BJ (cell line): Measurements from ENCODE around the gene TECR. TPM values are rescaled to one million over a fixed set of nuclear protein-coding genes. Genes with fewer than 3 reads are reported as not detected.

ENCODE experiments used
- CTCF ChIA-PET: fragments of 350-600 bp; formaldehyde crosslinking; extraction: SDS; loops from one replicate; lab custom pipeline; 2021; ENCODE audit warnings: antibody characterized with exemption, inconsistent platforms; lab: Yijun Ruan, JAX
- POLR2A ChIA-PET: fragments of 300-600 bp; sonication (Branson Sonifier 250); formaldehyde crosslinking; extraction: SDS; loops from one replicate; lab custom pipeline; 2021; ENCODE audit warnings: antibody characterized with exemption; lab: Charles Lee
- DNase-seq: peaks from one replicate; pipeline ENCODE4 v3.0.0-alpha.2; 2011; ENCODE audit warnings: low read depth
- H3K27me3 ChIP-seq: 2 replicates; pipeline ENCODE4 v1.6.0; 2011; ENCODE audit warnings: low read length; ENCODE audit not compliant: control insufficient read depth, insufficient read depth
- H3K36me3 ChIP-seq: 2 replicates; pipeline ENCODE4 v1.5.1; 2011; ENCODE audit warnings: low read length; ENCODE audit not compliant: control insufficient read depth, insufficient read depth
- H3K4me3 ChIP-seq: 2 replicates; pipeline ENCODE4 v1.5.1; 2011; ENCODE audit warnings: low read depth, mild to moderate bottlenecking, control low read depth, low read length
- CTCF ChIP-seq: IDR thresholded peaks from 2 replicates; pipeline ENCODE4 v1.5.1; 2011; ENCODE audit warnings: low read depth, mild to moderate bottlenecking, control low read depth, inconsistent platforms, low read length, moderate library complexity; ENCODE audit not compliant: insufficient read depth
- polyA plus RNA-seq: library from polyadenylated mRNA; depleted of rRNA; stranded (reverse); fragments of >200 nt; gene quantifications from 2 replicates; pipeline ENCODE4 v1.2.3, GENCODE V29; 2011

Gene TECR
- polyA plus RNA-seq, 1 experiment: 95.9 TPM

- CTCF ChIA-PET: interaction anchor here (1.3 to 5.4 kb wide), 3 partner anchors 109 to 302 kb away, joined by 5 to 62 read pairs (median 28); partner anchors contain the start of gene ZNF333
- H3K4me3 ChIP-seq: no peak overlapping the region
- TF ChIP-seq CTCF: no peak
- H3K36me3 ChIP-seq: no peaks in the 10 kb centered on the region
- POLR2A ChIA-PET: no interaction called here
- no peaks in the 10 kb centered on the region for H3K27me3 ChIP-seq
- DNase-seq: no peak
Observed at GRCh38 chr19:14575428-14575980, 46.1 kb downstream of the TECR start.

- no peak for TF ChIP-seq CTCF
- POLR2A ChIA-PET: no interaction called here
- Histone ChIP-seq H3K27me3 (no peaks in the 10 kb centered on the region), H3K4me3 (no peak overlapping the region), H3K36me3 (no peaks in the 10 kb centered on the region)
- no peak for DNase-seq
- CTCF ChIA-PET: interaction anchor here (1.4 to 5.4 kb wide), 3 partner anchors 109 to 311 kb away, joined by 3 to 62 read pairs (median 8); no protein-coding TSS in a partner anchor
Observed at GRCh38 chr19:14576363-14576762, 47.0 kb downstream of the TECR start.

GRCh38 chr19:14577264-14577663 lies 47.9 kb downstream of the TECR start:
- H3K36me3 ChIP-seq: no peaks in the 10 kb centered on the region
- CTCF ChIA-PET: interaction anchor here (1.4 to 2.9 kb wide), 2 partner anchors 109 to 311 kb away, joined by 3 to 8 read pairs; no protein-coding TSS in a partner anchor
- POLR2A ChIA-PET: no interaction called here

GRCh38 chr19:14577885-14578427 lies 48.6 kb downstream of the TECR start:
- Histone ChIP-seq H3K36me3 (no peaks in the 10 kb centered on the region), H3K4me3 (no peak overlapping the region), H3K27me3 (no peaks in the 10 kb centered on the region)
- POLR2A ChIA-PET: no interaction called here
- CTCF ChIA-PET: interaction anchor here (2.9 kb wide), 1 partner anchor 108 kb away, joined by 8 read pairs; no protein-coding TSS in a partner anchor
- DNase-seq: no peak
- TF ChIP-seq CTCF: no peak

More at GRCh38 chr19:14577264-14577663, 47.9 kb downstream of the TECR start:
- no peak for TF ChIP-seq CTCF
- Histone ChIP-seq H3K27me3 (no peaks in the 10 kb centered on the region), H3K4me3 (no peak overlapping the region)
- DNase-seq: no peak

- POLR2A ChIA-PET: no interaction called here
- Histone ChIP-seq H3K36me3 (no peaks in the 10 kb centered on the region), H3K4me3 (no peak overlapping the region), H3K27me3 (no peaks in the 10 kb centered on the region)
- no peak for DNase-seq
- TF ChIP-seq CTCF: no peak
- CTCF ChIA-PET: no interaction called here
Observed at GRCh38 chr19:14580623-14581237, 51.3 kb downstream of the TECR start.
